Activated T-cell treated with anti-CD3 and anti-CD28 coated beads, Interleukin-2, amount 50 U/mL, for 48 hours (primary cell): Measurements from ENCODE around the gene DDX31.

ENCODE experiments used
- DNase-seq, 2 experiments: peaks; one replicate each; pipeline ENCODE4 v3.0.0-alpha.2; 2020

The DDX31 gene

DNA sequence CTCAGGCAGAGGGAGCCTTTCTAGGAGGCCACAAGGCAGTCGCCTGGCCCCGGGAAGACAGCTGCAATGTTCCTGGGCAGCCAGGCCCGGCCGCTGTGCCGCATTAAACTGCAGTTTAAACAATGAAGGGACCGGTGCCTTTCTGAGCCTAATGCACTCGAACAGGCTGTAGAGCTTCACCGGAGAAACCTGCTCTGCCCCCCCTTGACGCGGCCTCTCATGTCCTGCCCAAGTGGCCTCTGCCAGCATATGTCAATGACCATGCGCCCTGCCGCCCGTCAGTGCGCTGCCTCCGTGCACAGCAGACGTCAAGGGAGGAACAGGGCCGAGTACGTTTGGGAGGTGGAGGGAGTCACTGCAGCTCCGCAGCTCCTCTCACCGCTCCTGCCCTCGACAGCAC lies 125.8 kb downstream of the DDX31 start:
- no peak for DNase-seq

GRCh38 chr9:132543251-132543650 lies 126.5 kb downstream of the DDX31 start:
- no peak for DNase-seq
